ENCODE measurements around the gene AKR1C1. TPM values are rescaled to one million over a fixed set of nuclear protein-coding genes. Genes with fewer than 3 reads are reported as not detected.

The AKR1C1 gene
- total and polyA plus RNA-seq, 2 of the 4 experiments (the other 2 are of a cell fraction) = 5.0 to 5.4 TPM

GRCh38 chr10:4918236-4918635, 45.0 kb upstream of the AKR1C1 start:
- BruUV-seq (replicated peaks) = no TSS peak
- intact Hi-C loops (cut with micrococcal nuclease) = no loop called here

More at GRCh38 chr10:4918236-4918635, 45.0 kb upstream of the AKR1C1 start:
- H3K27me3 ChIP-seq (ENCODE audit: control insufficient read depth, insufficient read depth, low read length) = no peaks in the 10 kb centered on the region
- no peak overlapping the region for H3K27ac ChIP-seq (ENCODE audit: insufficient read depth, low read length)
- H2AK5ac ChIP-seq (ENCODE audit: low read depth, low read length) = no peak overlapping the region
- no peak overlapping the region for H2BK20ac ChIP-seq (ENCODE audit: low read depth, low read length)
- no peak overlapping the region for H3K14ac ChIP-seq (replicated peaks; ENCODE audit: low read depth, low read length)
- H3K79me1 ChIP-seq (ENCODE audit: low read depth in 1 of 2, low read length in 2 of 2) = no peaks in the 10 kb centered on the region
- H3K9me1 ChIP-seq (ENCODE audit: insufficient read depth, low read length) = no peaks in the 10 kb centered on the region
- no peaks in the 10 kb centered on the region for H4K20me1 ChIP-seq (ENCODE audit: insufficient read depth, low read length)
- H4K8ac ChIP-seq (ENCODE audit: low read depth in 2 of 2, low read length in 2 of 2) = no peak overlapping the region
- no peaks in the 10 kb centered on the region for H3K9me3 ChIP-seq (ENCODE audit: control insufficient read depth, insufficient read depth, low read length)
- CTCF ChIA-PET = no interaction called here
- dilution Hi-C loops (cut with HindIII; ENCODE audit: low sequenced_read_pairs, unreplicated experiment) = no loop called here
- no peak overlapping the region for H3K56ac ChIP-seq (ENCODE audit: extremely low read depth, insufficient read depth, low read length)
- H2AK9ac ChIP-seq (replicated peaks; ENCODE audit: low read depth, low read length, poor library complexity) = no peak overlapping the region
- TF ChIP-seq MAFK (IDR thresholded peaks at IDR 0.05; ENCODE audit: low read depth, low read length) = no peak
- no peak for TF ChIP-seq ELK1 (IDR thresholded peaks at IDR 0.05; ENCODE audit: borderline replicate concordance, low read depth, low read length)
- no peak for TF ChIP-seq NFE2L2 (IDR thresholded peaks at IDR 0.05; ENCODE audit: low read depth, low read length)
- TF ChIP-seq, protein P1, sequence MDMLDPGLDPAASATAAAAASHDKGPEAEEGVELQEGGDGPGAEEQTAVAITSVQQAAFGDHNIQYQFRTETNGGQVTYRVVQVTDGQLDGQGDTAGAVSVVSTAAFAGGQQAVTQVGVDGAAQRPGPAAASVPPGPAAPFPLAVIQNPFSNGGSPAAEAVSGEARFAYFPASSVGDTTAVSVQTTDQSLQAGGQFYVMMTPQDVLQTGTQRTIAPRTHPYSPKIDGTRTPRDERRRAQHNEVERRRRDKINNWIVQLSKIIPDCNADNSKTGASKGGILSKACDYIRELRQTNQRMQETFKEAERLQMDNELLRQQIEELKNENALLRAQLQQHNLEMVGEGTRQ (IDR thresholded peaks at IDR 0.05; ENCODE audit: low read depth, low read length) = no peak
- no peak for TF ChIP-seq CHD1 (IDR thresholded peaks at IDR 0.05; ENCODE audit: low read depth, low read length)
- TF ChIP-seq SMC3 (IDR thresholded peaks at IDR 0.05; ENCODE audit: low read depth, low read length) = no peak
- TF ChIP-seq RFX5 (IDR thresholded peaks at IDR 0.05; ENCODE audit: low read depth, low read length) = no peak
- no peak for TF ChIP-seq MAZ (IDR thresholded peaks at IDR 0.05; ENCODE audit: borderline replicate concordance, low read depth, low read length)
- no peak for TF ChIP-seq RCOR1 (IDR thresholded peaks at IDR 0.05; ENCODE audit: insufficient replicate concordance, low read length)
- no peak for TF ChIP-seq POLR2A (IDR thresholded peaks at IDR 0.05; ENCODE audit: low read depth, low read length)
- TF ChIP-seq BHLHE40 (IDR thresholded peaks at IDR 0.05; ENCODE audit: low read depth, low read length) = no peak
- no peak for TF ChIP-seq FOS (IDR thresholded peaks at IDR 0.05; ENCODE audit: low read depth, low read length)
- TF ChIP-seq RAD21 (IDR thresholded peaks at IDR 0.05; ENCODE audit: low read length) = no peak
- TF ChIP-seq CEBPB (IDR thresholded peaks at IDR 0.05; ENCODE audit: low read depth, low read length) = no peak
- TF ChIP-seq, protein P2, sequence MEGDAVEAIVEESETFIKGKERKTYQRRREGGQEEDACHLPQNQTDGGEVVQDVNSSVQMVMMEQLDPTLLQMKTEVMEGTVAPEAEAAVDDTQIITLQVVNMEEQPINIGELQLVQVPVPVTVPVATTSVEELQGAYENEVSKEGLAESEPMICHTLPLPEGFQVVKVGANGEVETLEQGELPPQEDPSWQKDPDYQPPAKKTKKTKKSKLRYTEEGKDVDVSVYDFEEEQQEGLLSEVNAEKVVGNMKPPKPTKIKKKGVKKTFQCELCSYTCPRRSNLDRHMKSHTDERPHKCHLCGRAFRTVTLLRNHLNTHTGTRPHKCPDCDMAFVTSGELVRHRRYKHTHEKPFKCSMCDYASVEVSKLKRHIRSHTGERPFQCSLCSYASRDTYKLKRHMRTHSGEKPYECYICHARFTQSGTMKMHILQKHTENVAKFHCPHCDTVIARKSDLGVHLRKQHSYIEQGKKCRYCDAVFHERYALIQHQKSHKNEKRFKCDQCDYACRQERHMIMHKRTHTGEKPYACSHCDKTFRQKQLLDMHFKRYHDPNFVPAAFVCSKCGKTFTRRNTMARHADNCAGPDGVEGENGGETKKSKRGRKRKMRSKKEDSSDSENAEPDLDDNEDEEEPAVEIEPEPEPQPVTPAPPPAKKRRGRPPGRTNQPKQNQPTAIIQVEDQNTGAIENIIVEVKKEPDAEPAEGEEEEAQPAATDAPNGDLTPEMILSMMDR (conservative IDR thresholded peaks at IDR 0.05; ENCODE audit: low read depth, low read length) = no peak
- TF ChIP-seq MXI1 (IDR thresholded peaks at IDR 0.05; ENCODE audit: borderline replicate concordance, low read depth, low read length) = no peak
- no peak for ATAC-seq (ENCODE audit: low read depth)
- no peak overlapping the region for H4K91ac ChIP-seq (ENCODE audit: insufficient read depth, low read depth, low read length)
- H3K23ac ChIP-seq (ENCODE audit: low read depth, low read length) = no peak overlapping the region
- no peak overlapping the region for H3K18ac ChIP-seq (ENCODE audit: low read depth, low read length)
- H2BK120ac ChIP-seq (ENCODE audit: low read depth, low read length) = no peak overlapping the region
- H3K36me3 ChIP-seq (ENCODE audit: control insufficient read depth, insufficient read depth, low read length) = no peaks in the 10 kb centered on the region
- no peaks in the 10 kb centered on the region for H3K4me1 ChIP-seq (ENCODE audit: control insufficient read depth, insufficient read depth, low read length)
- no peak overlapping the region for H3K9ac ChIP-seq (ENCODE audit: low read depth, low read length)
- no peak overlapping the region for H2BK15ac ChIP-seq (ENCODE audit: low read depth, low read length)
- POLR2A ChIA-PET (ENCODE audit: unreplicated experiment) = no interaction called here
- no peak for DNase-seq
- no peak overlapping the region for H4K5ac ChIP-seq (ENCODE audit: low read depth, low read length)
- H3K4me3 ChIP-seq (ENCODE audit: insufficient read depth, low read depth, low read length) = no peak overlapping the region
- in situ Hi-C loops (cut with MboI; ENCODE audit: low sequenced_read_pairs) = no loop called here
- H2AFZ ChIP-seq (replicated peaks; ENCODE audit: low read length, poor library complexity) = no peak overlapping the region
- H2BK5ac ChIP-seq (ENCODE audit: low read depth, low read length, poor library complexity, severe bottlenecking) = no peak overlapping the region
- WGBS, 2 experiments (ENCODE audit: extremely low coverage in 2 of 2, insufficient read length in 1 of 2) = no CpG with 5 or more reads among the region's 1 CpG
- H3K4ac ChIP-seq (ENCODE audit: low read depth, low read length) = no peak overlapping the region
- H3K4me2 ChIP-seq (ENCODE audit: low read depth, low read length) = no peak overlapping the region

Measured in IMR-90 (cell line).